Kidney epithelial cell (primary cell): ENCODE data around the gene TEN1. TPM values are rescaled to one million over a fixed set of nuclear protein-coding genes. Genes with fewer than 3 reads are reported as not detected.

Experiments used
- DNase-seq: peaks from one replicate; pipeline ENCODE4 v3.0.0-alpha.2; 2010; ENCODE audit warnings: low read depth
- H3K27me3 ChIP-seq: 2 replicates; pipeline ENCODE4 v1.6.0; 2011; ENCODE audit warnings: low read length; ENCODE audit not compliant: control insufficient read depth, insufficient read depth
- H3K36me3 ChIP-seq: 2 replicates; pipeline ENCODE4 v1.5.1; 2011; ENCODE audit warnings: low read length; ENCODE audit not compliant: control insufficient read depth, insufficient read depth
- H3K4me3 ChIP-seq: 2 replicates; pipeline ENCODE4 v1.5.1; 2011; ENCODE audit warnings: low read depth, mild to moderate bottlenecking, control low read depth, low read length
- total RNA-seq: library from RNA; depleted of rRNA; stranded (reverse); fragments of >200 nt; gene quantifications from 2 replicates; pipeline ENCODE4 v1.2.3, GENCODE V29; 2015
- TF ChIP-seq, protein P1 (sequence below): IDR thresholded peaks from 2 replicates; pipeline ENCODE4 v1.5.1; 2011; ENCODE audit warnings: mild to moderate bottlenecking, moderate library complexity, low read length, control low read depth, inconsistent platforms; ENCODE audit not compliant: insufficient read depth, poor library complexity, severe bottlenecking

Gene TEN1
- total RNA-seq, 1 donor from 2014 or later = 28.9 TPM

DNA sequence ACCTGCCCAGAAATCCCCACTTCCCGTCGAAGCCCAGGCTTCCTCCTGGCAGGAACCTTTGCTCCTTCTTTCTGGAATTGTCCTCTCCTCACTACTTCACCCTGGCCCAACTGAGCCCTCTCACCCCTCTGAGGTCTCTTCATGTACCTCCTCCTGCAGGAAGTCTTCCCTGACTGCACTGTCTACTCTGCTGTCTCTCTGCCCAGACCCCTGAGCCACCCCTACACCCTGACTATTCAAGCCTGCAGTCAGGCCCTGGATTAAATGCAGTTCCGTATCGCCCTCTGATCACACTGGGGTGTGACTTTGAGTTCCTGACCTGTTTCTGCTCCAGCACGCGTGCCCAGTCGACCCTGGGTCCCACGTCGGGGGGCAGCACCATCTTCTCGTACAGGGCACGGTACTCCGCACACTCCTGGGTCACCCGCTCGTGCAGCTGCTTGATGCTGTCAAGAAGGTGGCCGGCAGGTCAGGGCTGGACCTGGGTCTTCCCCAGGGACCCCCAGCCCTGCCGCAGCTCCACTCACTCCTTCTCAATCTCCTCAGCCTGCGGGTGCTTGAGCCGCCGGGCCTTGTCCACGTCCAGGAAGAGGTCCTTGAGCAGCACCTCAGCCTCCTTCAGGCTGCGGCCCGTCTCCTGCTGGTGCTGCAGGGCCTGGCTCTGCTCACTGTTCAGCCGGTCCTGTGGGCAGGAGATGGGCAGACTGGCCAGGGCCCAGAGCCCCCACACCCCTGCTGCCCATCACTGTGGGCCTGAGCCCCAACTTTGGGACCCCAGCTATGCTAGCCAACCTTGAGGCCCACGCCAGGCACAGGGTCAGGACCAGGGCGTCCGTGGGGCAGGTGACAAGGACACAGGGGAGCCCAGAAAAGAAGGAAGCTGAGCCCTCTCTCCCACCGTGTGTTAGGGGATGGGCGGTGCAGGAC is 44.2 kb downstream of the TEN1 start:
- Histone ChIP-seq H3K4me3 (no peak overlapping the region), H3K36me3 (no peaks in the 10 kb centered on the region), H3K27me3 (no peaks in the 10 kb centered on the region)
- no peak for DNase-seq
- TF ChIP-seq, protein P1, sequence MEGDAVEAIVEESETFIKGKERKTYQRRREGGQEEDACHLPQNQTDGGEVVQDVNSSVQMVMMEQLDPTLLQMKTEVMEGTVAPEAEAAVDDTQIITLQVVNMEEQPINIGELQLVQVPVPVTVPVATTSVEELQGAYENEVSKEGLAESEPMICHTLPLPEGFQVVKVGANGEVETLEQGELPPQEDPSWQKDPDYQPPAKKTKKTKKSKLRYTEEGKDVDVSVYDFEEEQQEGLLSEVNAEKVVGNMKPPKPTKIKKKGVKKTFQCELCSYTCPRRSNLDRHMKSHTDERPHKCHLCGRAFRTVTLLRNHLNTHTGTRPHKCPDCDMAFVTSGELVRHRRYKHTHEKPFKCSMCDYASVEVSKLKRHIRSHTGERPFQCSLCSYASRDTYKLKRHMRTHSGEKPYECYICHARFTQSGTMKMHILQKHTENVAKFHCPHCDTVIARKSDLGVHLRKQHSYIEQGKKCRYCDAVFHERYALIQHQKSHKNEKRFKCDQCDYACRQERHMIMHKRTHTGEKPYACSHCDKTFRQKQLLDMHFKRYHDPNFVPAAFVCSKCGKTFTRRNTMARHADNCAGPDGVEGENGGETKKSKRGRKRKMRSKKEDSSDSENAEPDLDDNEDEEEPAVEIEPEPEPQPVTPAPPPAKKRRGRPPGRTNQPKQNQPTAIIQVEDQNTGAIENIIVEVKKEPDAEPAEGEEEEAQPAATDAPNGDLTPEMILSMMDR = no peak

DNA sequence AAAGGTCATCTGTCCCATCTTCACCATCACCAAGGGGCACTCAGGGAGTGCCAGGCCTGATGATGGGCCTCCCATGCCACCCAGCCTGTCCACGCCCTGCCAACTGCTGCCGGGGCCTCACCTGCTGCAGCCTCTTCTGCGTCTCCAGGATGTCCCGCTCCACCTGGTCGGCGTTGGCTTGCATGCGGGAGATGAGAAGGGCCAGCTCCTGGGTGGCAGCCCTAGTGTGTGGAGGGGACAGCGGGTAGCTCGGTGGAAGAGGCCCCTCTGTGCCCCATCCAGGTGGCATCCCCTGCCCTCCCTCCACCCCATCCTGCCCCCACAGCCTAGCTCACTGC is 44.8 kb downstream of the TEN1 start:
- Histone ChIP-seq H3K36me3 (no peaks in the 10 kb centered on the region), H3K4me3 (no peak overlapping the region), H3K27me3 (no peaks in the 10 kb centered on the region)
- TF ChIP-seq, protein P1 = no peak
- no peak for DNase-seq

DNA sequence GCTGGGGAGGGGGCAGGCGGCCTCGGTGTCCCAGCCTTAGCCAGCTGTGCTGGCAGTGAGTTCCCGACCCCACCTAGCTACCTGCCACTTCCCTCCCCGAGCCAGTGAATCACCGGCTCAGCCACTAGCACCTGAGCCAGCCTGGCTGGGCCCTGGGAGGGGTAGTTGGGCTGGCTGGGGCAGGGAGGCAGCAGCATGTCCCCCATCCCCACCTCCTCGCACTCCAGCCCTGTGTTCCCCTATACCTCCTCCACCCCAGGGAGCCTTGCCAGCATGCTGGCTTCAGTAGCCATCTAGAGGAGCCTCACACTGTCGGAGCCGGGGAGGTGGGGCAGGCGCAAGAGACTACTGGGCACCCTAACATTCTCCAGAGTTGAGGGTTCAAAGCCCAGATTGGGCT is 45.3 kb downstream of the TEN1 start:
- no peaks in the 10 kb centered on the region for H3K27me3 ChIP-seq
- TF ChIP-seq, protein P1 = no peak
- H3K4me3 ChIP-seq = no peak overlapping the region
- H3K36me3 ChIP-seq = no peaks in the 10 kb centered on the region
- no peak for DNase-seq

DNA sequence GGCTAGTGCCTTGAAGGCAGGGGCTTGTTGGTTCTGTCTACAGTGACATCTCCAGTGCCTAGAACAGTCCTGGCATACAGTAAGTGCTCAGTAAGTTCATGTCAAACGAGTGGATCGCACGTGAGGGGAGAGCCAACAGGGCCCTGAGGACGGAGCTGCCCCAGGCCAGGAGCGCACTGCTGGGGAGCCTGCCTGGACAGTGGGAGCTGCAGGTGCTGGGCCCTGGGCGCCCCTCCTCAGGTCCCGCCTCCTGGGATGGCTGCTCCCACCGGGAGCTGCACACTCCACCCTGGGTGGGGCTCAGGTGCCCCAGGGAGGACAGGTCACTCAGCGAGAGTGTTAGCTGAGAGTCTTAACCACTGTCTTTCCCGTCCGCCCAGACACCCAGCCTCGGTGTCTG is 46.3 kb downstream of the TEN1 start:
- no peak overlapping the region for H3K4me3 ChIP-seq
- TF ChIP-seq, protein P1 = no peak
- no peak for DNase-seq
- H3K27me3 ChIP-seq = no peaks in the 10 kb centered on the region
- no peaks in the 10 kb centered on the region for H3K36me3 ChIP-seq

DNA sequence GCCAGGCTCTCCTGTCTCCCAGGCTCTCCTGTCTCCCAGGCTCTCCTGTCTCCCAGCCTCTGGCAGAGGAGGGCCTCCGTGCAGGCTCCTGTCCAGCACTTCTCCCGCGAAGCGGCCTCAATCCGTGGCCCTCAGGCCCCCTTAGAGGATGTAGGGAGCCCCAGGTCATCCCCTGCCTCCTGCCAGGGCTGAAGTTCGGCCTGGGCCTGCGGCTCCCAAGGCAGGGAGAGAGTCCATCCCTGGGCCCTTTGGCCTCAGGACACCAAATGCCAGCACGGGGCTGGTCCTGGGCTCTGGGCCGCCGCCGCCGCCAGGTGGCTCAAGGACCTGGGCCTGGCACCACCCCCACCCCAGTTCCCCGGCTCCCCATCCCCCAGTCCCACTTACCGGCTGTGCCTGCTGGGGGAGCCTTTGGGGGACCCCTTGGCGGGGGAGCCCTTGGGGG is 47.7 kb downstream of the TEN1 start:
- H3K4me3 ChIP-seq = peak overlapping the region; percentile 45
- H3K27me3 ChIP-seq = no peaks in the 10 kb centered on the region
- TF ChIP-seq, protein P1 = peak; percentile 39
- no peaks in the 10 kb centered on the region for H3K36me3 ChIP-seq
- no peak for DNase-seq
